ENCODE measurements around the gene RYR1.
"Not testable (repeated sequence)": the region's sequence is repeated elsewhere in the genome, so short reads cannot be mapped to it uniquely, and the experiment has no call there.

RYR1 gene

GRCh38 chr19:38569368-38569983 lies 136.0 kb downstream of the RYR1 start:
- Histone ChIP-seq H3K27me3 (ENCODE audit: low read length) (no peaks in the 10 kb centered on the region), H3K9me2 (replicated peaks; ENCODE audit: insufficient read depth, low read length) (no peaks in the 10 kb centered on the region), H2AFZ (ENCODE audit: low read depth, low read length, severe bottlenecking) (no peak overlapping the region), H3K4me2 (ENCODE audit: low read depth, low read length, poor library complexity, severe bottlenecking) (no peak overlapping the region), H4K20me1 (ENCODE audit: low read depth, low read length) (no peaks in the 10 kb centered on the region), H3K9ac (ENCODE audit: low read length) (no peak overlapping the region), H3F3A (ENCODE audit: insufficient read depth) (no peaks in the 10 kb centered on the region), H3K4me3 (ENCODE audit: insufficient read depth, low read length, poor library complexity, severe bottlenecking) (no peak overlapping the region), H3K27ac (ENCODE audit: low read depth, low read length) (no peak overlapping the region), H3K36me3 (ENCODE audit: low read length) (no peaks in the 10 kb centered on the region), H3K79me2 (ENCODE audit: insufficient read depth, low read length) (no peaks in the 10 kb centered on the region), H3K9me3 (ENCODE audit: insufficient read depth, low read length) (no peaks in the 10 kb centered on the region)
- no peak for TF ChIP-seq CTCF (IDR thresholded peaks at IDR 0.05; ENCODE audit: insufficient read depth, low read length, poor library complexity, severe bottlenecking)
- no peak for TF ChIP-seq EZH2phosphoT487 (conservative IDR thresholded peaks at IDR 0.05; ENCODE audit: low read length)

GRCh38 chr19:38571682-38572081 lies 138.2 kb downstream of the RYR1 start:
- H3K79me2 ChIP-seq (ENCODE audit: insufficient read depth, low read length) = no peaks in the 10 kb centered on the region
- H3K9me3 ChIP-seq (ENCODE audit: insufficient read depth, low read length) = no peaks in the 10 kb centered on the region
- H3K4me2 ChIP-seq (ENCODE audit: low read depth, low read length, poor library complexity, severe bottlenecking) = no peak overlapping the region
- no peaks in the 10 kb centered on the region for H3K36me3 ChIP-seq (ENCODE audit: low read length)
- no peak overlapping the region for H3K9ac ChIP-seq (ENCODE audit: low read length)
- H3K4me3 ChIP-seq (ENCODE audit: insufficient read depth, low read length, poor library complexity, severe bottlenecking) = no peak overlapping the region
- H3K27me3 ChIP-seq (ENCODE audit: low read length) = no peaks in the 10 kb centered on the region
- no peaks in the 10 kb centered on the region for H3F3A ChIP-seq (ENCODE audit: insufficient read depth)
- no peaks in the 10 kb centered on the region for H3K9me2 ChIP-seq (replicated peaks; ENCODE audit: insufficient read depth, low read length)
- no peaks in the 10 kb centered on the region for H4K20me1 ChIP-seq (ENCODE audit: low read depth, low read length)
- TF ChIP-seq EZH2phosphoT487 (conservative IDR thresholded peaks at IDR 0.05; ENCODE audit: low read length) (no peak), CTCF (IDR thresholded peaks at IDR 0.05; ENCODE audit: insufficient read depth, low read length, poor library complexity, severe bottlenecking) (no peak)
- H3K27ac ChIP-seq (ENCODE audit: low read depth, low read length) = no peak overlapping the region
- no peak overlapping the region for H2AFZ ChIP-seq (ENCODE audit: low read depth, low read length, severe bottlenecking)

GRCh38 chr19:38577826-38578225 lies 144.3 kb downstream of the RYR1 start:
- no peak overlapping the region for H3K4me2 ChIP-seq (ENCODE audit: low read depth, low read length, poor library complexity, severe bottlenecking)
- H4K20me1 ChIP-seq (ENCODE audit: low read depth, low read length) = no peaks in the 10 kb centered on the region
- H3K9me2 ChIP-seq (replicated peaks; ENCODE audit: insufficient read depth, low read length) = no peaks in the 10 kb centered on the region
- no peaks in the 10 kb centered on the region for H3K36me3 ChIP-seq (ENCODE audit: low read length)
- H3K27me3 ChIP-seq (ENCODE audit: low read length) = no peaks in the 10 kb centered on the region
- no peaks in the 10 kb centered on the region for H3K79me2 ChIP-seq (ENCODE audit: insufficient read depth, low read length)
- no peak overlapping the region for H3K27ac ChIP-seq (ENCODE audit: low read depth, low read length)
- no peaks in the 10 kb centered on the region for H3F3A ChIP-seq (ENCODE audit: insufficient read depth)
- H2AFZ ChIP-seq (ENCODE audit: low read depth, low read length, severe bottlenecking) = no peak overlapping the region
- TF ChIP-seq EZH2phosphoT487 (conservative IDR thresholded peaks at IDR 0.05; ENCODE audit: low read length) = no peak
- TF ChIP-seq CTCF (IDR thresholded peaks at IDR 0.05; ENCODE audit: insufficient read depth, low read length, poor library complexity, severe bottlenecking) = no peak
- no peak overlapping the region for H3K4me3 ChIP-seq (ENCODE audit: insufficient read depth, low read length, poor library complexity, severe bottlenecking)
- no peak overlapping the region for H3K9ac ChIP-seq (ENCODE audit: low read length)
- H3K9me3 ChIP-seq (ENCODE audit: insufficient read depth, low read length) = no peaks in the 10 kb centered on the region

GRCh38 chr19:38579304-38579703 lies 145.8 kb downstream of the RYR1 start:
- not testable (repeated sequence) for H3K27me3 ChIP-seq (ENCODE audit: low read length); H3K79me2 ChIP-seq (ENCODE audit: insufficient read depth, low read length); H2AFZ ChIP-seq (ENCODE audit: low read depth, low read length, severe bottlenecking); H3K9ac ChIP-seq (ENCODE audit: low read length); H3K27ac ChIP-seq (ENCODE audit: low read depth, low read length); H3K36me3 ChIP-seq (ENCODE audit: low read length); H3F3A ChIP-seq (ENCODE audit: insufficient read depth); H3K4me3 ChIP-seq (ENCODE audit: insufficient read depth, low read length, poor library complexity, severe bottlenecking); H4K20me1 ChIP-seq (ENCODE audit: low read depth, low read length); H3K9me2 ChIP-seq (replicated peaks; ENCODE audit: insufficient read depth, low read length); H3K9me3 ChIP-seq (ENCODE audit: insufficient read depth, low read length); H3K4me2 ChIP-seq (ENCODE audit: low read depth, low read length, poor library complexity, severe bottlenecking)

All from SU-DHL-6 (cell line).